GM21381 (cell line): ENCODE results near the gene TOPORS.
A peak's percentile ranks its signal among the peaks of the same experiment; 100 is the strongest.
"Not testable (repeated sequence)": the region's sequence is repeated elsewhere in the genome, so short reads cannot be mapped to it uniquely, and the experiment has no call there.

Experiments used
- ATAC-seq: cut with Tn5 transposase; IDR thresholded peaks from one replicate; pipeline ENCODE4 v1.9.1; 2021; ENCODE audit warnings: mild to moderate bottlenecking, moderate library complexity; ENCODE audit not compliant: unreplicated experiment

The TOPORS gene

GRCh38 chr9:32566770-32567169 is 14.4 kb upstream of the TOPORS start:
- ATAC-seq, result no peak

GRCh38 chr9:32565967-32566366 is 13.6 kb upstream of the TOPORS start:
- no peak for ATAC-seq

GRCh38 chr9:32558408-32558934 is 6.1 kb upstream of the TOPORS start:
- no peak for ATAC-seq

- no peak for ATAC-seq
Measured at GRCh38 chr9:32554591-32554990, 2.2 kb upstream of the TOPORS start.

- no peak for ATAC-seq
Measured at GRCh38 chr9:32554107-32554506, 1.7 kb upstream of the TOPORS start.

GRCh38 chr9:32551276-32552051 is 922 bp downstream of the TOPORS start:
- peak; percentile 5 for ATAC-seq

- peak; percentile 62 for ATAC-seq
Measured at GRCh38 chr9:32550562-32551275, 1.7 kb downstream of the TOPORS start.

GRCh38 chr9:32550150-32550561 is 2.2 kb downstream of the TOPORS start:
- ATAC-seq, result no peak

GRCh38 chr9:32548213-32548612 is 4.2 kb downstream of the TOPORS start:
- ATAC-seq, result not testable (repeated sequence)

- no peak for ATAC-seq
Measured at GRCh38 chr9:32545884-32546283, 6.5 kb downstream of the TOPORS start.

GRCh38 chr9:32543047-32543446 is 9.3 kb downstream of the TOPORS start:
- no peak for ATAC-seq

GRCh38 chr9:32533816-32534215 is 18.6 kb downstream of the TOPORS start:
- no peak for ATAC-seq

GRCh38 chr9:32533336-32533735 is 19.1 kb downstream of the TOPORS start:
- no peak for ATAC-seq

GRCh38 chr9:32526707-32527048 is 25.7 kb downstream of the TOPORS start:
- ATAC-seq, result no peak

- peak; percentile 71 for ATAC-seq
Measured at GRCh38 chr9:32526041-32526706, 26.2 kb downstream of the TOPORS start, which contains the start of gene RIGI. Gene RIGI, minus strand, starts transcription at chr9:32526196. Its CDS starts 30 bp downstream, at chr9:32526166.

GRCh38 chr9:32525709-32526030 is 26.7 kb downstream of the TOPORS start:
- peak; percentile 14 for ATAC-seq

GRCh38 chr9:32524892-32525708 is 27.3 kb downstream of the TOPORS start:
- ATAC-seq, result peak; percentile 20

- ATAC-seq, result not testable (repeated sequence)
Measured at GRCh38 chr9:32524558-32524891, 27.9 kb downstream of the TOPORS start.

GRCh38 chr9:32523910-32524309 is 28.5 kb downstream of the TOPORS start:
- no peak for ATAC-seq

- no peak for ATAC-seq
Measured at GRCh38 chr9:32518276-32518675, 34.1 kb downstream of the TOPORS start.

- no peak for ATAC-seq
Measured at GRCh38 chr9:32516241-32516640, 36.1 kb downstream of the TOPORS start.
